ENCODE results near the gene BRD7.

DNA sequence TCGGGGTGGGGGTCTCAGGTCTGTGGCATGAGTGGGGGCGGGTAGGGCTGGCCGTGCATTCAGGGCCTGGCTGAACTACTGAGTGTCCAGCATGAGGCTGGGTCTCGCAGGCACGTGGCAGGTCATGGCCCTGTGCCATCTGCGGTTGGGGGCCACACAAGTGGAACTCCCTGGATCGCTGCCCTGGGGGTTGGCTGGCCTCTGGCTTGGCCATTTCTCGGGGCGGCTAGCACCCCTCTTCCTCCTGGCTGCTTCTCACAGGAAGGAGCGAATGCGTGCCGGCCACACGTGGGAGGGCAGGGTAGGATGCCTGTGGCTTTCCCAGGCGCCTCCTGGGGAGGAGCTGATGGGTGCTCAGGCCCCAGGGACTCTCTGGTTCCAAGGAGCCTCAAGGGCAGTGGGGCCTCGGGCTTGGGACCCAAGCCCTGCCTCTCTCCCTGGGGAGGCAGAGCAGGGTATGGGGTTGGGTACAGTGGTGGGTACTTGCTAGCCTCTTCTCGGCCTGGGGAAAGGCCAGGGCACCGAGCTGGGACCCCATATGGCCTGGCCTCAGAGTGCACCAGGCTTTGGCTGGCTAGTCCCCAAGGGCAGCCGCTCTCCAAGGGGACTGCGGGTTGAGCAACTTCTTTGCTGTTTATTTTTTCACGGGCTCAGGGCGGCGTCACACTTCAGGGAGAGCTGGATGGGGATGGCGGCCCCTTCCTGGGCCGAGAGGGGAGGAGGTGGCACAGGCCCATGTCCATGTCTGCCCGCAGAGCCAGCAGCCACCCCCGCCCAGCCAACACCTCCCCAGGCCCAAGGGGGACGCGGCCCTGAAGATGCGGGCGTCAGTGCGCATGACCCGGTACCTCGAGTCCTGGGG, 65.0 kb downstream of the BRD7 start:
- TF ChIP-seq, protein P1, sequence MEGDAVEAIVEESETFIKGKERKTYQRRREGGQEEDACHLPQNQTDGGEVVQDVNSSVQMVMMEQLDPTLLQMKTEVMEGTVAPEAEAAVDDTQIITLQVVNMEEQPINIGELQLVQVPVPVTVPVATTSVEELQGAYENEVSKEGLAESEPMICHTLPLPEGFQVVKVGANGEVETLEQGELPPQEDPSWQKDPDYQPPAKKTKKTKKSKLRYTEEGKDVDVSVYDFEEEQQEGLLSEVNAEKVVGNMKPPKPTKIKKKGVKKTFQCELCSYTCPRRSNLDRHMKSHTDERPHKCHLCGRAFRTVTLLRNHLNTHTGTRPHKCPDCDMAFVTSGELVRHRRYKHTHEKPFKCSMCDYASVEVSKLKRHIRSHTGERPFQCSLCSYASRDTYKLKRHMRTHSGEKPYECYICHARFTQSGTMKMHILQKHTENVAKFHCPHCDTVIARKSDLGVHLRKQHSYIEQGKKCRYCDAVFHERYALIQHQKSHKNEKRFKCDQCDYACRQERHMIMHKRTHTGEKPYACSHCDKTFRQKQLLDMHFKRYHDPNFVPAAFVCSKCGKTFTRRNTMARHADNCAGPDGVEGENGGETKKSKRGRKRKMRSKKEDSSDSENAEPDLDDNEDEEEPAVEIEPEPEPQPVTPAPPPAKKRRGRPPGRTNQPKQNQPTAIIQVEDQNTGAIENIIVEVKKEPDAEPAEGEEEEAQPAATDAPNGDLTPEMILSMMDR (IDR thresholded peaks at IDR 0.05), result no peak
- TF ChIP-seq POLR2A (IDR thresholded peaks at IDR 0.05) (no peak), EP300 (IDR thresholded peaks at IDR 0.05) (no peak), POLR2AphosphoS5 (IDR thresholded peaks at IDR 0.05) (no peak)

All from sigmoid colon (tissue), 4 donors.